Uterus (tissue), 4 donors: ENCODE measurements around the gene KLF3. TPM values are rescaled to one million over a fixed set of nuclear protein-coding genes. Genes with fewer than 3 reads are reported as not detected.
A peak's percentile ranks its signal among the peaks of the same experiment; 100 is the strongest.
"Not testable (repeated sequence)": the region's sequence is repeated elsewhere in the genome, so short reads cannot be mapped to it uniquely, and the experiment has no call there.

Experiments used
- DNase-seq, 2 donors: peaks; one replicate each; pipeline ENCODE4 v3.0.0-alpha.2; 2019 to 2020
- H3K27ac ChIP-seq, 2 donors: fragments of 200-600 bp; sonication (generic); 1 replicate in 1 of 2; 2 replicates in 1 of 2; pipeline ENCODE4 v1.5.1; 2016 to 2018
- H3K27me3 ChIP-seq, 2 donors: fragments of 200-600 bp; sonication (generic); one replicate each; pipeline ENCODE4 v1.5.1; 2018 to 2019; ENCODE audit warnings: control low read depth in 1 of 2
- H3K36me3 ChIP-seq, 2 donors: fragments of 200-600 bp; sonication (generic); one replicate each; pipeline ENCODE4 v1.5.1; 2019; ENCODE audit warnings: control low read depth in 1 of 2
- H3K4me1 ChIP-seq, 2 donors: fragments of 200-600 bp; sonication (generic); one replicate each; pipeline ENCODE4 v1.5.1; 2018 to 2019; ENCODE audit warnings: control low read depth in 1 of 2
- H3K4me3 ChIP-seq, 2 donors: fragments of 200-600 bp; sonication (generic); 1 replicate in 1 of 2; 2 replicates in 1 of 2; pipeline ENCODE4 v1.5.1; 2018 to 2019; ENCODE audit warnings: mild to moderate bottlenecking in 1 of 2
- H3K9me3 ChIP-seq, 2 donors: fragments of 200-600 bp; sonication (generic); one replicate each; pipeline ENCODE4 v1.5.1; 2019; ENCODE audit warnings: control low read depth in 1 of 2
- CTCF ChIP-seq, 4 experiments: fragments of 200-600 bp in 2 of 4; fragments of 450-650 bp in 2 of 4; sonication (generic) in 2 of 4; IDR thresholded peaks; one replicate each; pipeline ENCODE4 v1.5.1; 2016 to 2019; ENCODE audit warnings: antibody characterized with exemption in 4 of 4, mild to moderate bottlenecking in 2 of 4, moderate library complexity in 1 of 4
- POLR2A ChIP-seq, 2 donors: fragments of 450-650 bp; IDR thresholded peaks; one replicate each; pipeline ENCODE4 v1.6.1; 2016; ENCODE audit warnings: antibody characterized with exemption in 2 of 2, mild to moderate bottlenecking in 1 of 2, moderate library complexity in 1 of 2
- intact Hi-C: fragments of 100-400 bp; cut with DNase I; formaldehyde crosslinking; loops from one replicate; pipeline ENCODE4 v1.15.1; 2023; ENCODE audit warnings: low total_unique reads
- total RNA-seq, 4 donors: library from RNA; depleted of rRNA in 3 of 4; stranded (reverse); fragments of >200 nt in 3 of 4; gene quantifications; one replicate each; pipeline versions ENCODE4 v1.1.0 to v1.2.4, GENCODE V29; 2014 to 2023
- donor health status: DM: yes; HTN: yes; CAD: no.

Gene KLF3
- total RNA-seq, 4 donors from 2014 or later: 13.8 to 69.0 (median 41.2) TPM

GRCh38 chr4:38624311-38624710, 39.7 kb upstream of the KLF3 start:
- no peak for TF ChIP-seq CTCF (IDR thresholded peaks at IDR 0.05)
- TF ChIP-seq POLR2A (IDR thresholded peaks at IDR 0.05): no peak
- no peaks in the 10 kb centered on the region for H3K36me3 ChIP-seq
- intact Hi-C loops: no loop called here
- no peak for DNase-seq
- no peaks in the 10 kb centered on the region for H3K4me1 ChIP-seq
- no peaks in the 10 kb centered on the region for H3K9me3 ChIP-seq
- no peak overlapping the region for H3K27ac ChIP-seq
- no peaks in the 10 kb centered on the region for H3K27me3 ChIP-seq
- H3K4me3 ChIP-seq: no peak overlapping the region

- intact Hi-C loops: no loop called here
- no peak overlapping the region for H3K4me3 ChIP-seq
- no peak for DNase-seq
- TF ChIP-seq CTCF (IDR thresholded peaks at IDR 0.05): no peak
- TF ChIP-seq POLR2A (IDR thresholded peaks at IDR 0.05): no peak
- H3K27me3 ChIP-seq: no peaks in the 10 kb centered on the region
- H3K27ac ChIP-seq: no peak overlapping the region
- no peaks in the 10 kb centered on the region for H3K9me3 ChIP-seq
- H3K36me3 ChIP-seq: no peaks in the 10 kb centered on the region
- no peaks in the 10 kb centered on the region for H3K4me1 ChIP-seq
Measured at GRCh38 chr4:38625508-38625907, 38.5 kb upstream of the KLF3 start.

- H3K4me3 ChIP-seq, H3K4me1 ChIP-seq, DNase-seq, H3K36me3 ChIP-seq, H3K27ac ChIP-seq, intact Hi-C loops, H3K9me3 ChIP-seq, H3K27me3 ChIP-seq: not testable (repeated sequence)
Measured at GRCh38 chr4:38626901-38627444, 37.0 kb upstream of the KLF3 start.

GRCh38 chr4:38630519-38630918, 33.5 kb upstream of the KLF3 start:
- no peaks in the 10 kb centered on the region for H3K4me1 ChIP-seq
- no peak overlapping the region for H3K27ac ChIP-seq
- no peak for TF ChIP-seq CTCF (IDR thresholded peaks at IDR 0.05)
- TF ChIP-seq POLR2A (IDR thresholded peaks at IDR 0.05): no peak
- no peaks in the 10 kb centered on the region for H3K27me3 ChIP-seq
- intact Hi-C loops: no loop called here
- H3K4me3 ChIP-seq: no peak overlapping the region
- H3K9me3 ChIP-seq: no peaks in the 10 kb centered on the region
- no peaks in the 10 kb centered on the region for H3K36me3 ChIP-seq
- no peak for DNase-seq

- Histone ChIP-seq H3K27ac (peak overlapping the region; percentile 29 to 66), H3K4me3 (no peak overlapping the region), H3K4me1 (no peaks in the 10 kb centered on the region), H3K9me3 (no peaks in the 10 kb centered on the region), H3K27me3 (no peaks in the 10 kb centered on the region), H3K36me3 (no peaks in the 10 kb centered on the region)
- TF ChIP-seq POLR2A (IDR thresholded peaks at IDR 0.05) (no peak), CTCF (IDR thresholded peaks at IDR 0.05) (no peak)
- intact Hi-C loops: no loop called here
- no peak for DNase-seq
Measured at GRCh38 chr4:38634047-38634759, 29.8 kb upstream of the KLF3 start.
